Caco-2 (cell line): Measurements from ENCODE around the gene LRMDA. TPM values are rescaled to one million over a fixed set of nuclear protein-coding genes. Genes with fewer than 3 reads are reported as not detected.

Experiments used
- BruUV-seq: library from RNA; stranded (reverse); fragments of 400-500 nt; replicated peaks from 2 replicates; lab custom pipeline; 2021; lab: Mats Ljungman, UMichigan
- CTCF ChIA-PET: fragments of 300-600 bp; sonication (Branson Sonifier 250); formaldehyde crosslinking; loops from one replicate; lab custom pipeline; 2022; ENCODE audit warnings: antibody characterized with exemption; lab: Charles Lee
- POLR2A ChIA-PET: fragments of 300-600 bp; sonication (Branson Sonifier 250); formaldehyde crosslinking; loops from one replicate; lab custom pipeline; 2022; ENCODE audit warnings: antibody characterized with exemption; lab: Charles Lee
- DNase-seq, 2 experiments: peaks; one replicate each; pipeline versions ENCODE4 v3.0.0 to v3.0.0-alpha.2; 2020 to 2022
- H3K27me3 ChIP-seq: replicated peaks from 2 replicates; pipeline ENCODE4 v1.6.0; 2011; ENCODE audit warnings: low read length; ENCODE audit not compliant: control insufficient read depth, insufficient read depth
- H3K36me3 ChIP-seq: 2 replicates; pipeline ENCODE4 v1.5.1; 2011; ENCODE audit warnings: low read length; ENCODE audit not compliant: control insufficient read depth, insufficient read depth
- H3K4me1 ChIP-seq: fragments of 250-450 bp; sonication (Bioruptor Pico); 2 replicates; pipeline ENCODE4 v1.5.1; 2020; ENCODE audit warnings: mild to moderate bottlenecking
- H3K4me3 ChIP-seq: 2 replicates; pipeline ENCODE4 v1.5.1; 2011; ENCODE audit warnings: low read depth, mild to moderate bottlenecking, control low read depth, low read length
- H3K9me3 ChIP-seq: fragments of 250-450 bp; sonication (Bioruptor Pico); 2 replicates; pipeline ENCODE4 v1.5.1; 2020; ENCODE audit warnings: mild to moderate bottlenecking, moderate library complexity
- H3K27ac Mint-ChIP-seq: one replicate; pipeline ENCODE4 v1.8.0; 2022; ENCODE audit warnings: mixed read lengths; ENCODE audit not compliant: unreplicated experiment
- H3K27me3 Mint-ChIP-seq: one replicate; pipeline ENCODE4 v1.8.0; 2022; ENCODE audit warnings: mixed read lengths; ENCODE audit not compliant: insufficient read depth, unreplicated experiment
- H3K36me3 Mint-ChIP-seq: one replicate; pipeline ENCODE4 v1.8.0; 2022; ENCODE audit warnings: mild to moderate bottlenecking, mixed read lengths; ENCODE audit not compliant: insufficient read depth, unreplicated experiment
- H3K4me1 Mint-ChIP-seq: one replicate; pipeline ENCODE4 v1.8.0; 2022; ENCODE audit warnings: low read depth, mixed read lengths; ENCODE audit not compliant: unreplicated experiment
- H3K4me3 Mint-ChIP-seq: one replicate; pipeline ENCODE4 v1.8.0; 2022; ENCODE audit warnings: mild to moderate bottlenecking, moderate library complexity, mixed read lengths; ENCODE audit not compliant: unreplicated experiment
- H3K9me3 Mint-ChIP-seq: one replicate; pipeline ENCODE4 v1.8.0; 2022; ENCODE audit warnings: mixed read lengths; ENCODE audit not compliant: unreplicated experiment
- intact Hi-C: fragments of 100-400 bp; cut with micrococcal nuclease; formaldehyde crosslinking; loops from one replicate; pipeline ENCODE4 v1.10.0; 2022; ENCODE audit not compliant: unreplicated experiment
- total RNA-seq: library from RNA; stranded (reverse); gene quantifications from 2 replicates; pipeline ENCODE4 v1.2.3, GENCODE V29; 2022
- TF ChIP-seq, protein P1 (sequence below), 2 experiments: fragments of 200-600 bp in 1 of 2; IDR thresholded peaks; 1 replicate in 1 of 2; 2 replicates in 1 of 2; pipeline versions ENCODE4 v1.5.1 to v1.8.0; 2011 to 2022; ENCODE audit warnings: antibody characterized with exemption in 1 of 2, control low read depth in 1 of 2, inconsistent platforms in 1 of 2, low read depth in 1 of 2, low read length in 1 of 2, mild to moderate bottlenecking in 1 of 2, moderate library complexity in 1 of 2; ENCODE audit not compliant: insufficient read depth in 1 of 2, severe bottlenecking in 1 of 2, unreplicated experiment in 1 of 2

LRMDA gene
- total RNA-seq, 1 experiment from 2014 or later, result 18.5 TPM

DNA sequence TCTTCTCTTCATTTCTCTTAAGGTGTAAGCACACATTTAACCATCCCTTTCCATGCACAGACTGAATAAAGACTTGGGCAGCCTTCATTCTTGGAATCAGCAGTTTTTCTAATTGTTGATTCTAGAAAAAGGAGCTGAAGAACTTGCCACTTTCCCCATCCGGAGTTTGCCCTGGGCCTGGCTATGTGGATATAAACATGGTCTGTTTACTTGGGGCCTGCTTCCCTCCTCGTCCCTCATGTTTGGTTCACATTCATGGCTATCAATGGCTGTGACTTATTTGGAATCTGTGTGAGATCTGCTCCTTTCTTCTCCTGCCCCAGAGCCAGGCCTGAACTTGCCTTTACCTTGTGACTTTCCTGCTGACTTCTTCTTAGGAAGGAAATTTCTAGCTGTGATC is 199.3 kb downstream of the LRMDA start:
- Histone ChIP-seq H3K4me3 (no peak overlapping the region), H3K4me1 (peaks cover 18% of the 10 kb centered on the region), H3K27me3 (no peaks in the 10 kb centered on the region), H3K36me3 (no peaks in the 10 kb centered on the region), H3K9me3 (no peaks in the 10 kb centered on the region)
- TF ChIP-seq, protein P1, sequence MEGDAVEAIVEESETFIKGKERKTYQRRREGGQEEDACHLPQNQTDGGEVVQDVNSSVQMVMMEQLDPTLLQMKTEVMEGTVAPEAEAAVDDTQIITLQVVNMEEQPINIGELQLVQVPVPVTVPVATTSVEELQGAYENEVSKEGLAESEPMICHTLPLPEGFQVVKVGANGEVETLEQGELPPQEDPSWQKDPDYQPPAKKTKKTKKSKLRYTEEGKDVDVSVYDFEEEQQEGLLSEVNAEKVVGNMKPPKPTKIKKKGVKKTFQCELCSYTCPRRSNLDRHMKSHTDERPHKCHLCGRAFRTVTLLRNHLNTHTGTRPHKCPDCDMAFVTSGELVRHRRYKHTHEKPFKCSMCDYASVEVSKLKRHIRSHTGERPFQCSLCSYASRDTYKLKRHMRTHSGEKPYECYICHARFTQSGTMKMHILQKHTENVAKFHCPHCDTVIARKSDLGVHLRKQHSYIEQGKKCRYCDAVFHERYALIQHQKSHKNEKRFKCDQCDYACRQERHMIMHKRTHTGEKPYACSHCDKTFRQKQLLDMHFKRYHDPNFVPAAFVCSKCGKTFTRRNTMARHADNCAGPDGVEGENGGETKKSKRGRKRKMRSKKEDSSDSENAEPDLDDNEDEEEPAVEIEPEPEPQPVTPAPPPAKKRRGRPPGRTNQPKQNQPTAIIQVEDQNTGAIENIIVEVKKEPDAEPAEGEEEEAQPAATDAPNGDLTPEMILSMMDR (IDR thresholded peaks at IDR 0.05; ENCODE audit: insufficient read depth in 1 of 2, low read depth in 1 of 2, low read length in 1 of 2, severe bottlenecking in 1 of 2, unreplicated experiment in 1 of 2), result no peak
- CTCF ChIA-PET, result no interaction called here
- intact Hi-C loops, result no loop called here
- Mint-ChIP-seq H3K27ac (no peak overlapping the region), H3K27me3 (no peaks in the 10 kb centered on the region), H3K4me3 (no peak overlapping the region), H3K4me1 (peaks cover 22% of the 10 kb centered on the region), H3K9me3 (no peaks in the 10 kb centered on the region), H3K36me3 (no peaks in the 10 kb centered on the region)
- DNase-seq, result no peak
- no TSS peak for BruUV-seq
- POLR2A ChIA-PET, result no interaction called here

DNA sequence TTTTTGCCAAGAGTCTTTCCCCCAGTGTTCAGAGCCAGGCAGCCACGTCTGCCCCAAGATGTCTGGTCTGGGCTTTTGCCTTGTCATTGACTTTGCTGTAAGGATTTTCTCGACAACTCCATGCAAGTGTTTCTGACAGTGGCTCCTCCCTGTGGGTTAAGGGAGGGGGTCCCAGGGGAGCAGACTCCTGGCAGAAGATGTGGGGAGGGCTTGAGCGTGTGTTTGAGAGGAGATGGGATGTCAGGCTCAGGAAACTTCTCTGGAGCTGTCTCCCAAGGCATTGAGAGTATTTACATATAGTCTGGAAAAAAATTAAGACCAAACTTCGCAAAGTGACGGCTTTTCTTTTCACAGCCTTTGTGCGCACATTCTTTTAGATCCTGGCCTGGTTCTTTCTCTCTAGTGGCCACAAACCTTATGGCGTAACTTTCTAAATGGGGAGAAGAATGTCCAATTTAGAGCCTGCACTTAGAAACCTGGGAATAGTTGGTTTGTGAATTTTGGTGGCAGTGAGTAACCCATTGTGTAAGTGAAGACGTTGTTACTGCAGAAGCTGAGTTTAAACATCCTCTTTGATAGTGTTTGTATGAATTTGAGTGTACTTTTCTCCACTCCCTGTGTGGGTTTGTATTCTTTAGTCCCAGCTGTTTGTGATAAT is 201.5 kb downstream of the LRMDA start:
- ChIA-PET POLR2A (no interaction called here), CTCF (no interaction called here)
- Histone ChIP-seq H3K4me3 (no peak overlapping the region), H3K4me1 (peaks cover 18% of the 10 kb centered on the region), H3K36me3 (no peaks in the 10 kb centered on the region), H3K27me3 (no peaks in the 10 kb centered on the region), H3K9me3 (no peaks in the 10 kb centered on the region)
- Mint-ChIP-seq H3K4me3 (no peak overlapping the region), H3K27me3 (no peaks in the 10 kb centered on the region), H3K36me3 (no peaks in the 10 kb centered on the region), H3K9me3 (no peaks in the 10 kb centered on the region), H3K27ac (peak overlapping the region; percentile 66), H3K4me1 (peaks cover 22% of the 10 kb centered on the region)
- TF ChIP-seq, protein P1 (IDR thresholded peaks at IDR 0.05; ENCODE audit: insufficient read depth in 1 of 2, low read depth in 1 of 2, low read length in 1 of 2, severe bottlenecking in 1 of 2, unreplicated experiment in 1 of 2), result no peak
- DNase-seq, result no peak
- intact Hi-C loops, result no loop called here
- no TSS peak for BruUV-seq

DNA sequence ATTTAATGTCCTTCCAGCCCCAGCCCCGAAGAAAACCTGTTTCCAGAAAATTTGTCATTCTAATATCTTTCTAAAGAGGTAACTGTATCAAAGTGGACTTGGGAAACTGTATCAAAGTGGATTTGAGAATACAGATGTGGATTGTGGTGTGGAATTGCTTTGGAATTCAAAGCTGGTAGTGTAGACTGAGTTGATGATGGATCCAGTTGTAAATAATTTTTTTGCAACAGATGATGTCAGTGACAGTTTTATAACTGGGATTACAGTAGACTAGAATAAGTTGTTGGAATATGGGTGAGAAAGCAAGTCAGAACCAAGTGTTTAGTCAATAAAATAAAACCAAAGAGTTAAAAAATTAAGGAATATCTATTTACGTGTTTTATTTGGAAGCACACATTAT is 202.1 kb downstream of the LRMDA start:
- TF ChIP-seq, protein P1 (IDR thresholded peaks at IDR 0.05; ENCODE audit: insufficient read depth in 1 of 2, low read depth in 1 of 2, low read length in 1 of 2, severe bottlenecking in 1 of 2, unreplicated experiment in 1 of 2), result no peak
- no peak overlapping the region for H3K27ac Mint-ChIP-seq
- Histone ChIP-seq H3K9me3 (no peaks in the 10 kb centered on the region), H3K27me3 (no peaks in the 10 kb centered on the region), H3K4me1 (peaks cover 18% of the 10 kb centered on the region), H3K36me3 (no peaks in the 10 kb centered on the region), H3K4me3 (no peak overlapping the region)
- CTCF ChIA-PET, result no interaction called here
- H3K9me3 Mint-ChIP-seq, result no peaks in the 10 kb centered on the region
- H3K36me3 Mint-ChIP-seq, result no peaks in the 10 kb centered on the region
- no peak overlapping the region for H3K4me3 Mint-ChIP-seq
- H3K27me3 Mint-ChIP-seq, result no peaks in the 10 kb centered on the region
- no peak for DNase-seq
- POLR2A ChIA-PET, result no interaction called here
- intact Hi-C loops, result no loop called here
- H3K4me1 Mint-ChIP-seq, result peaks cover 22% of the 10 kb centered on the region
- no TSS peak for BruUV-seq
